Esophagus muscularis mucosa (tissue), 4 donors: ENCODE results near the gene IRS1. TPM values are rescaled to one million over a fixed set of nuclear protein-coding genes. Genes with fewer than 3 reads are reported as not detected.

Experiments used
- DNase-seq: peaks from one replicate; pipeline ENCODE4 v3.0.0-alpha.2; 2017; ENCODE audit errors: extremely low spot score
- H3K27ac ChIP-seq, 4 donors: fragments of 200-600 bp; sonication (generic); replicated peaks in 1 of 4; 1 replicate in 3 of 4; 2 replicates in 1 of 4; pipeline ENCODE4 v1.5.1; 2016 to 2019; ENCODE audit warnings: mild to moderate bottlenecking in 1 of 4
- H3K27me3 ChIP-seq, 4 donors: fragments of 200-600 bp; sonication (generic); one replicate each; pipeline versions ENCODE4 v1.5.1 to v1.6.0; 2016 to 2019
- H3K36me3 ChIP-seq, 4 donors: fragments of 200-600 bp; sonication (generic); one replicate each; pipeline ENCODE4 v1.5.1; 2016 to 2019
- H3K4me1 ChIP-seq, 4 donors: fragments of 200-600 bp; sonication (generic); one replicate each; pipeline ENCODE4 v1.5.1; 2016 to 2019
- H3K4me3 ChIP-seq, 4 donors: fragments of 200-600 bp; sonication (generic); 1 replicate in 2 of 4; 2 replicates in 2 of 4; pipeline ENCODE4 v1.5.1; 2016 to 2019; ENCODE audit warnings: mild to moderate bottlenecking in 4 of 4, moderate library complexity in 1 of 4
- H3K9me3 ChIP-seq, 4 donors: fragments of 200-600 bp; sonication (generic); 1 replicate in 3 of 4; 2 replicates in 1 of 4; pipeline ENCODE4 v1.5.1; 2016 to 2019
- EP300 ChIP-seq: sonication (generic); formaldehyde crosslinking; IDR thresholded peaks from one replicate; pipeline ENCODE4 v1.6.1; 2017; ENCODE audit warnings: antibody characterized with exemption
- POLR2A ChIP-seq: fragments of 450-650 bp; IDR thresholded peaks from one replicate; pipeline ENCODE4 v1.6.1; 2017; ENCODE audit warnings: antibody characterized with exemption, moderate library complexity, mild to moderate bottlenecking, low read depth
- POLR2AphosphoS5 ChIP-seq, 2 donors: sonication (generic); formaldehyde crosslinking; IDR thresholded peaks; one replicate each; pipeline ENCODE4 v1.6.1; 2017; ENCODE audit warnings: antibody characterized with exemption in 2 of 2
- WGBS: methylation state at CpG from one replicate; pipeline ENCODE4 v1.1.5; 2018; 5-methylcytosine and 5-hydroxymethylcytosine counted together
- intact Hi-C: fragments of 100-400 bp; cut with DNase I; formaldehyde crosslinking; loops from one replicate; pipeline ENCODE4 v1.15.1; 2023
- total RNA-seq, 4 donors: library from RNA; depleted of rRNA; stranded (reverse); fragments of >200 nt; gene quantifications; one replicate each; pipeline versions ENCODE4 v1.1.0 to v1.2.1, GENCODE V29; 2016
- TF ChIP-seq, protein P1 (sequence below), 3 experiments: fragments of 200-600 bp in 2 of 3; fragments of 450-650 bp in 1 of 3; sonication (generic) in 2 of 3; IDR thresholded peaks; one replicate each; pipeline ENCODE4 v1.5.1; 2017 to 2019; ENCODE audit warnings: antibody characterized with exemption in 3 of 3, mild to moderate bottlenecking in 2 of 3, moderate library complexity in 1 of 3

IRS1 gene
- total RNA-seq, 4 donors from 2014 or later, result 27.8 to 47.6 (median 32.8) TPM

DNA sequence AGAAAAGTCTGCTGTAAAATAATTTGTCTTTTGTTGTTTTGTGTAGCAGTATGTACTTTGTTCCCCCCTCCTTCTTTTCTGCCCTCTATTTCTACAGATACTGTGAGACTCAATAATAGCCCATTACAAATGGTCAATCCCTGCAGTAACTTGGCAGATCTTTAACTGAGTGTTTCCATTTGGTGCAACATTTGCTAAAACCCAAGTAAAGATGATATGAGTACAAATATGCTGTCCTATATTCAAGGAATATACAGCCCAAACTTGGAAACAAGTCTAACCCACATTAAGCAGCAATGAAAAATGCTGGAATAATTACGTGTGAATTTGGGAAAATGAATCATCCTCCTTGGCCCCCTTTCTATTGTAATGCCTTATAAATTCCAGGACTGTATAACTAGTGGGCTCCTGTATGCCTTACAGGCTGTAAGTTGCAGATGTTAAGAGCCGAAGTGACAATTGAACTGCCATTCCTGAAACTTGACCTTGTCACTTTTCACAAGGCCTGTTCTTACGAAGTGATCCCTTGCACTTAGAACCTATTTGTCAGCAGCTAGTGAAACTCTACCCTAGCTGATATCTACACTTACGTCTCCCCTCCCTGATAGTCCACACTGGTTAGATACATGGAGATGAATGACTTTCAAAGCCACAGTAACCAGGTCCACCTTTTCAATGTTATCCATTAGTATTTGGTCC is 104.9 kb downstream of the IRS1 start:
- 63% methylated on average over 4 of the region's 4 CpGs for WGBS
- Histone ChIP-seq H3K4me1 (peaks cover 36 to 39% (median 37%) of the 10 kb centered on the region in 4 donors), H3K27ac (no peak overlapping the region), H3K27me3 (no peaks in the 10 kb centered on the region), H3K36me3 (no peaks in the 10 kb centered on the region), H3K9me3 (no peaks in the 10 kb centered on the region), H3K4me3 (no peak overlapping the region)
- TF ChIP-seq, protein P1, sequence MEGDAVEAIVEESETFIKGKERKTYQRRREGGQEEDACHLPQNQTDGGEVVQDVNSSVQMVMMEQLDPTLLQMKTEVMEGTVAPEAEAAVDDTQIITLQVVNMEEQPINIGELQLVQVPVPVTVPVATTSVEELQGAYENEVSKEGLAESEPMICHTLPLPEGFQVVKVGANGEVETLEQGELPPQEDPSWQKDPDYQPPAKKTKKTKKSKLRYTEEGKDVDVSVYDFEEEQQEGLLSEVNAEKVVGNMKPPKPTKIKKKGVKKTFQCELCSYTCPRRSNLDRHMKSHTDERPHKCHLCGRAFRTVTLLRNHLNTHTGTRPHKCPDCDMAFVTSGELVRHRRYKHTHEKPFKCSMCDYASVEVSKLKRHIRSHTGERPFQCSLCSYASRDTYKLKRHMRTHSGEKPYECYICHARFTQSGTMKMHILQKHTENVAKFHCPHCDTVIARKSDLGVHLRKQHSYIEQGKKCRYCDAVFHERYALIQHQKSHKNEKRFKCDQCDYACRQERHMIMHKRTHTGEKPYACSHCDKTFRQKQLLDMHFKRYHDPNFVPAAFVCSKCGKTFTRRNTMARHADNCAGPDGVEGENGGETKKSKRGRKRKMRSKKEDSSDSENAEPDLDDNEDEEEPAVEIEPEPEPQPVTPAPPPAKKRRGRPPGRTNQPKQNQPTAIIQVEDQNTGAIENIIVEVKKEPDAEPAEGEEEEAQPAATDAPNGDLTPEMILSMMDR (IDR thresholded peaks at IDR 0.05), result no peak
- no peak for TF ChIP-seq POLR2AphosphoS5 (IDR thresholded peaks at IDR 0.05)
- intact Hi-C loops, result no loop called here
- peak; percentile 21 for DNase-seq

DNA sequence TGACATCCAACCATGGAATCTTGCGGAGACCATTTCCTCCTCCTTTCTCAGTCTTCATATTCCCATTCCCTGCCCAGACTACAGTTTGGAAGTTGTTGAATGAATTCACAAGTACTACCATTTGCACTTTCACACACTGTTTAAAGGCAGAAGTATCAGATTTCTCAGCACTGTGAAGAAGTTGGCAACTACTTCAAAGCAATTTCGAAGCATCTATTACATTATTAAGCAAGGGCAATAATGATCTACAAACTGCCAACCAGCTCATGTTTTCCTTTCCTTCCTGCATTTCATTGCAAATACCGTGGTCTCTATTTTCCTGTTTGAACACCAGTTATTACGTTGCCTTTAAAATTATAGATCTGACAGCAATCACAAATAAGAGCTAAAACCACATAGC is 105.5 kb downstream of the IRS1 start:
- H3K9me3 ChIP-seq, result no peaks in the 10 kb centered on the region
- DNase-seq, result peak; percentile 17
- intact Hi-C loops, result no loop called here
- WGBS, result 54% methylated on average over 4 of the region's 4 CpGs
- H3K36me3 ChIP-seq, result no peaks in the 10 kb centered on the region
- no peak overlapping the region for H3K4me3 ChIP-seq
- no peak overlapping the region for H3K27ac ChIP-seq
- peaks cover 30 to 36% (median 34%) of the 10 kb centered on the region in 4 donors for H3K4me1 ChIP-seq
- no peak for TF ChIP-seq POLR2A
- TF ChIP-seq, protein P1 (IDR thresholded peaks at IDR 0.05), result no peak
- no peak for TF ChIP-seq POLR2AphosphoS5 (IDR thresholded peaks at IDR 0.05)
- no peak for TF ChIP-seq EP300
- H3K27me3 ChIP-seq, result no peaks in the 10 kb centered on the region

DNA sequence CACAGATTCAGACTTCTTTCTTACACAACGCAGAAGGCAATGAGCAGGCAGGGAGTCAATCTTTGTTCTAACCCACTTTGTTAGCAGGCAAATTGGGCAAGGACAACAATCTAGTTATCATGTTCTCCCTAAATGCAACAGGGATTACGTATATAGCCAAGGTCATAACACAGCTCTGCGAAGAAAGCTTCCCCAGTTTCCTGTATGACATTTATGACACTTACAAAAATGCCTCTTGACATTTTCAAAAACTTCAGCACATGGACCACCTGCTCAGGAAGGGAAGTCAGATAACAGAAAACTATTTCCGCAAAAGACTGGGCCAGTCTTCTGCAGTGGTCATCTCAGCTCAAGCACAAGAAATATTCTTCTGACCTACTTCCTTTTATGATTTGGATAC is 106.1 kb downstream of the IRS1 start:
- WGBS, result 66% methylated on average over 4 of the region's 4 CpGs
- peak; percentile 45 for DNase-seq
- H3K36me3 ChIP-seq, result no peaks in the 10 kb centered on the region
- H3K27me3 ChIP-seq, result no peaks in the 10 kb centered on the region
- no peaks in the 10 kb centered on the region for H3K9me3 ChIP-seq
- intact Hi-C loops, result no loop called here
- TF ChIP-seq POLR2AphosphoS5 (IDR thresholded peaks at IDR 0.05) (no peak), POLR2A (no peak), EP300 (no peak)
- TF ChIP-seq, protein P1 (IDR thresholded peaks at IDR 0.05), result no peak
- no peak overlapping the region for H3K27ac ChIP-seq
- no peak overlapping the region for H3K4me3 ChIP-seq
- peaks cover 24 to 30% (median 28%) of the 10 kb centered on the region in 4 donors for H3K4me1 ChIP-seq

DNA sequence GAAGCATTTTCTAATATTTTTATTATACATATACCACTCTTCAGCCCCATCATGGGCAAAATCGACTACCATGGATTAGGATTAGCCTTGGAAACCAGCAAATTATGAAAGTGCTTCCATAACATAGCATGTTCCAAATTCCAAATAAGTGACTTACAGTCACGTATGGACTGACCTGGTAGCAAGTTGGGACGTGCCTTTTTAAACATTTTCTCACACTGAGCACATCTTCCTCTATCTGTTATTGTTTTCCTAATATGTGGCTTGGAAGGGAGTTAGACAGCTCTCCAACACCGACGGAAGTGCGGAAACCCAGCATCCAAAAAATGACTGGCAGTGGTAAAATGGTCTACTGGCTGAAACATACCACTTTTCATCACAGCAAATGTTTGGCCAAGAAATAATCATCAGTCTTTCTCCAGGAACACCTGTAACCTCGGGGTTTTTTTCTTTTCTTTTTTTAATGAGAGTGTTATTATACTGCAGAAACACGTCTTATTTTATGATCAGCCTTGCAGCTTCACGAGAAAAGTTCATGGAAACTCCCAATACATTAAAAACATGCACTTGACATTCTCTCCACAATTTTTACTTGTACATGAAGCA is 107.0 kb downstream of the IRS1 start:
- H3K36me3 ChIP-seq, result no peaks in the 10 kb centered on the region
- WGBS, result 85% methylated on average over 9 of the region's 9 CpGs
- intact Hi-C loops, result no loop called here

More for the DNA sequence above, 107.0 kb downstream of the IRS1 start:
- H3K4me3 ChIP-seq, result no peak overlapping the region
- H3K27me3 ChIP-seq, result no peaks in the 10 kb centered on the region
- no peak overlapping the region for H3K27ac ChIP-seq
- H3K9me3 ChIP-seq, result no peaks in the 10 kb centered on the region
- TF ChIP-seq EP300 (no peak), POLR2AphosphoS5 (IDR thresholded peaks at IDR 0.05) (no peak), POLR2A (no peak)
- TF ChIP-seq, protein P1 (IDR thresholded peaks at IDR 0.05), result no peak
- peaks cover 23 to 30% (median 28%) of the 10 kb centered on the region in 4 donors for H3K4me1 ChIP-seq
- DNase-seq, result no peak
